ENCODE results near the gene CD3E. TPM values are rescaled to one million over a fixed set of nuclear protein-coding genes. Genes with fewer than 3 reads are reported as not detected.
"Not testable (repeated sequence)": the region's sequence is repeated elsewhere in the genome, so short reads cannot be mapped to it uniquely, and the experiment has no call there.

Gene CD3E
- polyA plus RNA-seq, 3 donors = 0.36 to 0.48 (median 0.39) TPM

DNA sequence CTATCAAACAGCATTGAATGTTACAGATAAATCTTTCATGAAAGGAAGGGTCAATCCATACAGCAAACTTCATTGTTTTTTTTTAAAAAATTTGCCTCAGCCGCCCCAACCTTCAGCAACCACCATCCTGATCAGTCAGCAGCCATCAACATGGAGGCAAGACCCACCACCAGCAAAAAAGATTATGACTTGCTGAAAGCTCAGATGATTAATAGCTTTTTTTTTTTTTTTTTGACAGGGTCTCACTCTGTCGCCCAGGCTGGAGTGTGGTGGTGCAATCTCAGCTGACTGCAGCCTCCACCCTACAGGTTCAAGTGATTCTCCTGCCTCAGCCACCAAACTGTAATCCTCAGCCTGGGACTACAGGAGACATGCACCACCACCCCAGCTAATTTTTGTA, 18.0 kb upstream of the CD3E start:
- DNase-seq (ENCODE audit: extremely low read depth in 1 of 11, low read depth in 9 of 11, low spot score in 4 of 11) = no peak

DNA sequence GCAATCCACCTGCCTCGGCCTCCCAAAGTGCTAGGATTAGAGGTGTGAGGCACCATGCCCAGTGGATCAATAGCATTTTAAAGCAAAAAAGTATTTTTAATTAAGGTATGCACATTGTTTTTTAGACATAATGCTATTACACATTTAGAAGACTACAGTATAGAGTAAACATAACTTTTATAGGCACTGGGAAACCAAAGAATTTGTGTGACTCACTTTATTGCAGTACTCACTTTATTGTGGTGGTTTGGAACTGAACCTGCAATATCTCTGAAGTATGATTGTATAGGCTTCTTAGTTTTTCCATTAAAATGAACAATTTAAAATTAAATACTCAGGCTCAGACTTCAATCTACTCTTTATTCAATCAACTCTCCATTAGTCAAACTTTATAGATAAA, 17.5 kb upstream of the CD3E start:
- no peak for DNase-seq (ENCODE audit: extremely low read depth in 1 of 11, low read depth in 9 of 11, low spot score in 4 of 11)

DNA sequence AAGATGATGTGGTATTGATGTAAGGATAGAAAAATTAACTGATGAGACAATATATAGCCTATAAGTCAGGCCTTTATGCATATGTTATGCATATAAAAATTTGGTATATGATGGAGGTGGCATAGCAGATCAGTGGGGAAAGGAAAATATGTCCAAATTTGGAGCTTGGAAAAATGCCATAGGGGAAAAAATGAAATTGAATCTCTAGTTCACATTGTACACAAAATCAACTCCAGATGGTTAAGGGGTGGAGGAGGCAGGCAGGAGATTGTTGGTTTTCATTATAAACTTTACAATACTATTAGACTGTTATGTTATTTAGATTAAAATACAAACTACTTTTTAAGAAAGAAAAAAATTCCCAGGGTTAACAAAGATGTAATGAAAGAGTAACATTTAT, 15.1 kb upstream of the CD3E start:
- DNase-seq (ENCODE audit: extremely low read depth in 1 of 11, low read depth in 9 of 11, low spot score in 4 of 11) = no peak

DNA sequence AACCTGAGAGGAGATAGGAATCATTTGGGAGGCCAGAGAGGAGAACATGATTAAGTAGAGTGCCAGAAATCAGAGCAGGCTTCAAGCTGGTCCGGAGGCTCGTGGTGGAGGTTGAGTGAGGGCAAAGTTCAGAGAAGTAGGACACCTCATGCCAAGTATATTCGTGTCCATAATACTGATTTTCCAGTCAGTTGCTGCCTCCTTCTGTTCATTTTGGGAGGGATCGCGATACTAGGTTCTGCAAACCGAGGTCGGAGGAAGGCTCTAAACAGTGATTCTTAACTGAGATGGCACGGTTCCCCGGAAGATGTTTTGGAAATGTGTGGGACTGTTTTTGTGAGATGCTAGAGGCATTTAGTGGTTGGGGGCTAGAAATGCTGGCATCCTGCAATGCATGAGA, 13.6 kb upstream of the CD3E start:
- no peak for DNase-seq (ENCODE audit: extremely low read depth in 1 of 11, low read depth in 9 of 11, low spot score in 4 of 11)

DNA sequence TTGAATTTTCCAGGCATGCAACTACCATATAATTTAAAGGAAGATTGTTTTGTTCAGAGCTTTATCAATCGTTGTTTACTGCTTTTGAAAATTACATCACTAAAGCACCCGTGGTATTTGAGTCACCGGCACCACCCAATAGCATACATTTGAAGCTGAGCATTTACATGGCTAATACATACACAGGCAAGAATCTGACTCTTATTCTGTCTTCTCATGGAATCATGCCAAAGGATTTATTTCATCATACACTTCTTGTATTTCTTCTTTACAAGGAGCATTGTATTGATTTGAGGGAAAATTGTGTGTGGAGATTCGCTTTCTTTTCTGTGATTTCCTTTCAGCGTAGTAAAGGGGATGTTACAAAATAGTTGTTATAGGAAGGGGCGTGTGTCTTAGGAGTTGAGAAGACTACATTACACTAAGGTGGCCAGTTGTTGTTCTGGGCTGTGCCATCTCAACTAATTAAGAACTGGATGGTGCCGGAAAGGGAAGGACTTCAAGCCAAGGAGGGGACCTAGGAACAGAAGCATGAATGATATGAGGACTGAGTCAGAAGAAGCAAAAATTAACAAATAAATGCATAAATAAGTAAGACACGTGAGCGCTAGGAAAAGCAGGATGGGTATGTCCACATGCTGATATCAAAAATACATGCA, 12.9 kb upstream of the CD3E start:
- DNase-seq (ENCODE audit: extremely low read depth in 1 of 11, low read depth in 9 of 11, low spot score in 4 of 11) = no peak

DNA sequence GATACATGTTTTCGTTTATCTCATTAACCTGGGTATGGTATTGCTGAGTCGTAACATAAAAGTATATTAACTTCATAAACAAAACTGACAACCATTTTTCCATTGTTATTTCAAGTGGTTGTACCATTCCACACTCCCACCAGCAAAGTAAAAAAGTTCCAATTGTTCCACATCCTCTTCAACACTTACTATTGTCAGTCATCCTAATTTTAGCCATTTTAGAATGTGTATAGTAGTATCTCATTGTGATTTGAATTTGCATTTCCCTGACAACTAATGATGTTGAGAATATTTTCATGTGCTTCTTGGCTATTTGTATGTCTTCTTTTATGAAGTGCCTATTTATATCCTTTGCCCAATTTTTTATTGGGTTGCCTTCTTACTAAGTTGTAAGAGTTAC, 10.5 kb upstream of the CD3E start:
- no peak for DNase-seq (ENCODE audit: extremely low read depth in 1 of 11, low read depth in 9 of 11, low spot score in 4 of 11)

DNA sequence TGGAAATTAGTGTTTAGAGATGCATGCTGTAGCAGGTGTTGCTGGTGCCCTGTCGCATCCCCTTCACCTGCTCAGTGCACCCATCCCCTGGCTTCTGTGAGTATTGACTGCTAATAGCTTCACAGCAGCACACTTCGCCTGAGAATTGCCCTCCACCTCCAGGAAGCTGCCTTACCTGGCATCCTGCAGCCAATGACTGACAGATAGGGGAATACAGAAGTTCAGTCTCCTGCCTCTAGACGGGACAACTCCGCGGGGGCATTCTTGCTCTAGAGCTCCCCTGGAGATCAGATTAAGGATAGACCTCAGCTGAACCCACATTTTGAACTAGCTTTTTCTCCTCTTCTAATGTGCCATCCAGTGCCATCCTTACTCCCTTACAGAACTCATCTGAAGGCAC, 9.3 kb upstream of the CD3E start:
- no peak for DNase-seq (ENCODE audit: extremely low read depth in 1 of 11, low read depth in 9 of 11, low spot score in 4 of 11)

DNA sequence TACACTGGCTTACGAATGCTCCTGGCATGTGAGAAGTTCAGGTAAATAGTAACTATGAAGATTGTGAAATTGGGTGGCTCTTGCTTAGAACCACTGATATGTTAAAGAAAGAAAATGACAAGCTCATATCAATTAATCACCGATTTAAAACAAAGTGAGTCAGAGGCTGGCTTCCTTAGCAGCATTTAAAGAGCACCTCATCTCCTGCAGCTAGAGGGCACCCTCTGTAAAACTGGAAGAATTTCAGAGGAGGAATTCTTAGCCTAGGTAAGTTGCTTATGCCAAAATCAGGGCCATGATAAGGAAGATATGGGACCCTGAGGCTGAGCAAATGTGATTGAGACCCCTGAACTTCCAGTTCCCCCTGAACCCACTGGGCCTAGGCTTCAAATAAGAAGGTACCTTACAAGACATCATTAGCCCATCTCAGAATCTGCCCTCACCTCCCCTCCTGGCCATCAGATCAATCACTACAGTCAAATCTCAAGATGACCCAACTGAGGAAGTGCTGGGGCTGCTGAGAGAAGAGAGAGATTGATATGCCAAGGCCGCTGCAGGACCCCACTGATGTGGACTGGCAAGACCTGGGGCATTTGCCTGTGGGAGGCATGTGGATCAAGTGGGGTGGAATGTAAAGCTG, 8.6 kb upstream of the CD3E start:
- DNase-seq (ENCODE audit: extremely low read depth in 1 of 11, low read depth in 9 of 11, low spot score in 4 of 11) = no peak

DNA sequence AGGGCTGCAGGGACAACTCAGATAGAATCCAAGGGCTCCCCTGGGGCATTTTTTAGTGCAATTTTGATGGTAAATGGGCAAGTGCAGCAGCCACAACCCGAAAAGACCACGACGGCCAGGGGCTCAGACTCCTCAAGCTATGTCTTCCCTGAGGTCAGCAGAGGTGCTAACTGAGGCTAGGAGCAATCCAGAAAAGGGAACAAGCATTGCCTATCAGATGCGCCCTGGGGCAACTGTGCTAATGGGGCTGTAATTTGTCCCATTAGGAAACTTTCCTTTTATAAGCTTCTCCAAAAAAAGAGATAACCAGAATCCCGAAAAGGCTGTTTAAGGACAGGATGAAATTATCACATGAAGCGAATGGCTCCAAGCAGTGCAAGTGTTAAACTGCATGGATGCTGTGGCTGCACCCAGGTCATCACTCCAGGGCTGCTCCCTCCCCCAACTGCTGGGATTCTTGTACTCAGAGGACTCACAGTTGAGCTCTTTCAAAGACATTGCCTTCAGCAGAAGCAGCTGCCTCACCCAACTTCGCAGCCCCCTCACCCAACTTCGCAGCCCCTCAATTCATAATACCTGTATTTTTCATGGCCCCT, 2.8 kb upstream of the CD3E start:
- DNase-seq (ENCODE audit: extremely low read depth in 1 of 11, low read depth in 9 of 11, low spot score in 4 of 11) = no peak

DNA sequence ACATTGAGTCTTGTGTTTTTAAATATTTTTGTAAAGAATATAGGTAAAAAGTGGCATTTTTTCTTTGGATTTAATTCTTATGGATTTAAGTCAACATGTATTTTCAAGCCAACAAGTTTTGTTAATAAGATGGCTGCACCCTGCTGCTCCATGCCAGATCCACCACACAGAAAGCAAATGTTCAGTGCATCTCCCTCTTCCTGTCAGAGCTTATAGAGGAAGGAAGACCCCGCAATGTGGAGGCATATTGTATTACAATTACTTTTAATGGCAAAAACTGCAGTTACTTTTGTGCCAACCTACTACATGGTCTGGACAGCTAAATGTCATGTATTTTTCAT, 333 bp upstream of the CD3E start:
- no peak for DNase-seq (ENCODE audit: extremely low read depth in 1 of 11, low read depth in 9 of 11, low spot score in 4 of 11)

DNA sequence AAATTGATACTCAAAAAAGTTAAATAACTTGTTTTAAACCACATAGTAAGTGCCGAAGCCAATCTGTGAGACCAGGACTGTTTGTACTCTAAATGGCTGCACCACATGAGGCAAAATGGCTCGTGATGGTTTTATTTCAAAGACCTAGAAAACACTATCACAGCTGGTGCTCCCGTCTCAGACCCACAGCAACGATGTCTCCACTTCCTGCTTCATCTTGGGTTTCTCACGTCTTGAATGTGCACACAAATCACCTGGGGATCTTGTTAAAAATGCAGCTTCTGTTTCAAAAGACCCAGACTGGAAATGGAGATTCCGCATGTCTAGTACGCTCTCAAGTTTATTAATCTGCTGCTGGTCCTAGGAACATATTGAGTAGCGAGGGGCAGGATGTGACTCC, 1.2 kb downstream of the CD3E start:
- no peak for DNase-seq (ENCODE audit: extremely low read depth in 1 of 11, low read depth in 9 of 11, low spot score in 4 of 11)

DNA sequence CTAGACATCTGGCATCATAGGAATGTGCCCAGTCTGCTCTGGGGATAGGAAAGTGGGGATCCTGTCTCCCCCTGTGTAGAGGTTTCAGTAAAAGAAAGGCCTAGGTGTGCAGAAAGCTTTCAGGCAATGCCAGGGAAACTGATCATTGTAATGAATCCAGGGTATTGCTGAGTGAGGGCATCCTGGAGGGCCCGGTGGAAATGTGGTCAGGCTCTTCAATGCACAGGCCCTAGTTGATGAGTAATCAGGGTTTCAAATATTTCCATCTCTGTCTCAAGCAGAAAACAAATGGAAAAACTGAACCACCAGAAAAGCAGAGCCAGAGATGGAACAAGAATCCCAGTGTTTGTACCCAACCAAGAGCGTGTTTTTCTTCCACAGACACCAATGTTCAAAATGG, 2.0 kb downstream of the CD3E start:
- no peak for DNase-seq (ENCODE audit: extremely low read depth in 1 of 11, low read depth in 9 of 11, low spot score in 4 of 11)

DNA sequence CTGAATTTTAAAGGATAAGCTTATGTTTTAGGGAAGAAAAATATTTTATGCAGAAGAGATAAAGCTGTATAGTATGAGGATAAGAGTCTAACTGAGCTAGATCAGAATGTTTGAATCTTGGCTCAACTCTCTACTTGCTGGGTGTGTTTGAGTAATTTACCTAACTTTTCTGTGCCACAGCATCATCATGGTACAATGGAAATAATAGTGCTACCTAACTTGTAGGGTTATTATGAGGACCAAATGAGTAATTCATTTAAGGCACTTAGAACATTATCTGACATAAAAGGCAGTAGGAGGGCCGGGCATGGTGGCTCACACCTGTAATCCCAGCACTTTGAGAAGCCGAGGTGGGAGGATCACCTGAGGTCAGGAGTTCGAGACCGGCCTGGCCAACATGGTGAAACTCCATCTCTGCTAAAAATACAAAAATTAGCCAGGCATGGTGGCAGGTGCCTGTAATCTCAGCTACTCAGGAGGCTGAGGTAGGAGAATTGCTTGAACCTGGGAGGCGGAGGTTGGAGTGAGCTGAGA, 4.5 kb downstream of the CD3E start:
- DNase-seq (ENCODE audit: extremely low read depth in 1 of 11, low read depth in 9 of 11, low spot score in 4 of 11) = not testable (repeated sequence)

DNA sequence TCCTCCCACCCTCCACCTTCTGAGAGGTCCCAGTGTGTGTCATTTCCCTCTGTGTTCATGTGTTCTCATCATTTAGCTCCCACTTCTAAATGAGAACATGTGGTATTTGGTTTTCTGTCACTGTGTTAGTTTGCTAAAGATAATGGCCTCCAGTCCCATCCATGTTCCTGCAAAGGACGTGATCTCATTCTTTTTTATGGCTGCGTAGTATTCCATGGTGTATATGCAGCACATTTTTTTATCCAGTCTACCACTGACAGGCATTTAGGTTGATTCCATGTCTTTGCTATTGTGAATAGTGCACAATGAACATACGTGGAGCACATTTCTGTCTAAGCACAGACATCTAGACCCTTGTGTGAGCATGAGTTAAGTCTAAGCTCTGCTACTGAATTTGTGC, 5.7 kb downstream of the CD3E start:
- no peak for DNase-seq (ENCODE audit: extremely low read depth in 1 of 11, low read depth in 9 of 11, low spot score in 4 of 11)

DNA sequence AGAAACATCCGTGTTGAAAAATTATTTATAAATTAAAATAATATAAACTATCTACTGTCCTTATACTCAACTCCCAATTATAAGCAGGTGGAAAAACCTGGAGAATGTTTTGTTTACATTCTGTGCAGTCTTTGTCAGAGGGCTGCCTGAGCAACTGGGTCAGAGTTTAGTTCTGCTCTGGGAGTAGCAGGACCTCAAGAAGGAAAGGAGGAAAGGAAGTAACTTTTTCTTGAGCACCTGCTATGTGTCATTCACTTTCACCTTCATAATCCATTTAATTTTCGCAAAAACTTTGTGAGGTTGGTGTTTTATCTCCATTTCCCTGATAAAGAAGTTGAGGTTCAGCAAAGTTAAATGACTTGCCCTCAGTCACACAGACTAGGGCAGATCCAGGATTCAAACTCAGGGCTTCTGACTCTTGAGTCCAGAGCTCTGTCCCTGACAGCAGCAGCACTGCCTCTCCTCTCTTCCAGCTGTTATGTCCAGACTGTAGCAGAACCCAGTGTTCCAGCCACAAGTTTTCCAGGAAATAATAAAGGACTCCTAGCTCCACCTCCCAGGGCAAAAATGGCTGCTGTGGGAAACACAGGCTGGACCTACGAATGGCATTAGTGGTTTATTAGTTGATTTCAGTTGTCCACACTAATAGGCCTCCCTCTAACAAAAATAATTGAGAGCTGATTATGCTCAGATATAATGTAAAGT, 6.4 kb downstream of the CD3E start:
- no peak for DNase-seq (ENCODE audit: extremely low read depth in 1 of 11, low read depth in 9 of 11, low spot score in 4 of 11)

DNA sequence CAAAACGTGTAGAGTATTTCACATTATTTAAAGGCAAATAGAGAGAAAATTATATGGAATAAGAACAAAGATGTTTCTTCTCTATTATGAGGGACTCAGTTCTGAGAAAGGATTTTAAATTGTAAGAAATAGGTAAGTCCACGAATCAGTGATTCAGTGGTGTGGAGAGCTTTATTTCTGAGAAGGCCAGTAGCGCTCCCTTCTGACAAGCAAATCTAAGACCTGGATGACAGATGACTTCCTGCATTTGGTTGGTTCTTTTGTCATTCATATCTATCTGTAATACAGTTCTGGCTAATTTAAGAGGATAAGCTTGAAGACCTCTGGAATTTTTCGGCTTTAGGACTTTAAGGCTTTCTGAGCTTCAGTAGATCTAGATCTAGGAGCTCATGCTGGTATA, 7.0 kb downstream of the CD3E start:
- no peak for DNase-seq (ENCODE audit: extremely low read depth in 1 of 11, low read depth in 9 of 11, low spot score in 4 of 11)

DNA sequence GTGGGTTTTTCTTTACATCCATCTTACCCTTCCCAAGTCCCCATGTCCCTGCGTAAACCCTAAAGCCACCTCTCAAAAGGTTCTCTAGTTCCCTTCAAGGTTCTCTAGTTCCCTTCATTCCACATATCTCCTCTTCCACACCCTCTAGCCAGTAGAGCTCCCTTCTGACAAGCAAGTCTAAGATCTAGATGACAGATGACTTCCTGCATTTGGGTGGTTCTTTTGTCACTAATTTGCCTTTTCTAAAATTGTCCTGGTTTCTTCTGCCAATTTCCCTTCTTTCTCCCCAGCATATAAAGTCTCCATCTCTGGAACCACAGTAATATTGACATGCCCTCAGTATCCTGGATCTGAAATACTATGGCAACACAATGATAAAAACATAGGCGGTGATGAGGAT, 7.8 kb downstream of the CD3E start:
- DNase-seq (ENCODE audit: extremely low read depth in 1 of 11, low read depth in 9 of 11, low spot score in 4 of 11) = no peak

DNA sequence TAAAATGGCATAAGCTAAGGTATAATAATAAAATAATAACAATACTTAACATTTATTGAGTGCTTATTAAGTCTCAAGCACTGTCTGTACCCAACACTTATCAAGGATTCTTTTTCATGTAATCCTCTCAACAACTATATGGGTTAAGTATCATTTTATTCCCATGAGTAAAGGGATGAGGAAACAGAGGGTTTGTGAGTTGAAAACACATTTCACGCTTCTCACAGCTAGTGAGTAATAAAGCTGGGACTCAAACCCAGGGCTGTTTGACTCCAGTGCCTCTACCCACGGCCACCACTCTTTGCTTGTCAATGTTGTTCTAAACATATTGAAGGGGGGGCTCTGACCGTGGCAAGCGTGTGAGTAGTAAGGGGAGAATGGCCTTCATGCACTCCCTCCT, 8.7 kb downstream of the CD3E start:
- no peak for DNase-seq (ENCODE audit: extremely low read depth in 1 of 11, low read depth in 9 of 11, low spot score in 4 of 11)

DNA sequence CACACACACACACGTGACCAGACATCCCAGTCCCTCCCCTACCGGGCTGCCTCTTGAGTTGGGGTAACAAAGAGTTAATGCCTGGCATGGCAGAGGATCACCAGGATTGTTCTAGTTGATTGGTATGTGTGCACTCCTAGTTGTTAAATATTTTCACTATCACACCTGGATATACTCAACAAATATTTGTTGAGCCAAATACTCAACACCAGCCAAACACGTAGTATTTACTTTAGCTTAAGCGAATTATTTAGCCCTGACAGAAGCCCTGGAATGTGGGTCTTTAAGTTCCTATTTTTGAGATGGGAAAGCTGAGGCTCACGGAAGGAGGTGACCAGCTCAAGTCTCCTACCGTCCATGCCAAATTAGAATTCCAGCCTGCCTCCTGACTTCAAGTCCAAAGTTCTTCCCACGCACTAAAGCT, 10.5 kb downstream of the CD3E start:
- DNase-seq (ENCODE audit: extremely low read depth in 1 of 11, low read depth in 9 of 11, low spot score in 4 of 11) = no peak

DNA sequence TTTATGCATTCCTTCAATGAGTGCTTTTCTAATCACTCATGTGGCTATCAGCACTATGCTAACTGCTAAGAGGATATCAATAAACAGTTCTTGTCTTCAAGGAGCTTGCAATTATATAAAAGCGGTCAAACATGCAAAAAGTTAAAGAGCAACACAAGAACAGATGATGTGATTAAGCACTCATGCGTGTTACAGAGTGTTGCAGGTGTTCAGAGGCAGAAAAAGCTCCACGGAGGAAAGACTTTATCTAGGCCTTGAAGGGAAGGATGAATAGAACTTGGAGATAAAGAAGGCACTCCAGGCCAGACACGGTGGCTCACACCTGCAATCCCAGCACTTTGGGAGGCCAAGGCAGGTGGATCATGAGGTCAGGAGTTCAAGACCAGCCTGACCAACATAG, 13.6 kb downstream of the CD3E start:
- DNase-seq (ENCODE audit: extremely low read depth in 1 of 11, low read depth in 9 of 11, low spot score in 4 of 11) = no peak
